WERI-Rb-1 (cell line): ENCODE measurements around the gene RACGAP1.

Experiments
- DNase-seq: peaks from one replicate; pipeline ENCODE4 v3.0.0-alpha.2; 2020
- H3K27ac ChIP-seq: fragments of 250-450 bp; sonication (Bioruptor Pico); 2 replicates; pipeline ENCODE4 v1.5.1; 2020; ENCODE audit warnings: mild to moderate bottlenecking, moderate library complexity
- H3K27me3 ChIP-seq: fragments of 250-450 bp; sonication (Bioruptor Pico); 2 replicates; pipeline ENCODE4 v1.5.1; 2021; ENCODE audit warnings: mild to moderate bottlenecking, low read depth, moderate library complexity; ENCODE audit not compliant: insufficient read depth, severe bottlenecking
- H3K36me3 ChIP-seq: fragments of 250-450 bp; sonication (Bioruptor Pico); 2 replicates; pipeline ENCODE4 v1.5.1; 2020; ENCODE audit warnings: mild to moderate bottlenecking, moderate library complexity
- H3K4me3 ChIP-seq: 2 replicates; pipeline ENCODE4 v1.5.1; 2011; ENCODE audit warnings: low read depth, mild to moderate bottlenecking, control low read depth, low read length
- H3K9me3 ChIP-seq: fragments of 250-450 bp; sonication (Bioruptor Pico); 2 replicates; pipeline ENCODE4 v1.5.1; 2021; ENCODE audit warnings: mild to moderate bottlenecking, moderate library complexity; ENCODE audit not compliant: severe bottlenecking
- TF ChIP-seq, protein P1 (sequence below): IDR thresholded peaks from 2 replicates; pipeline ENCODE4 v1.5.1; 2011; ENCODE audit warnings: low read depth, mild to moderate bottlenecking, control low read depth, inconsistent platforms, low read length

Gene RACGAP1

DNA sequence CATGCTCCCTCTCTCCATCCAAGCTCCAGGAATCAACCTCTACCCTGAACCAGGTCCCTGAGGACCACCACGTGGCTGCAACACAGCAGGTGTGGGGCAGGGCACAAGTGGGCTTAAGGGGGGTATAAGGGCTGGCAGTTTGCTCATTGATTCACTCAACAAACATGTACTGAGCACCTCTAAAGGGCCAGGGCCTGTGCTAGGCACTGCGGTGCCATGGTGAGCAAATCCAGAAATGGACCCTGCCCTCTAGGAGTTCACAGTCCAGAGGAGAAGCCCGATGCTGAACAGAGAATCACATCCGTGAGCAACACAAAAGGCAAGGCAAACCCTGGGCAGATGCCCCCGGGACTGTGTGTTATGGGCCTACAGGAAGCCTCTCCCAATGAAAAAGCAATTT, 81.2 kb downstream of the RACGAP1 start:
- Histone ChIP-seq H3K9me3 (no peaks in the 10 kb centered on the region), H3K36me3 (no peaks in the 10 kb centered on the region), H3K27me3 (no peaks in the 10 kb centered on the region), H3K4me3 (no peak overlapping the region), H3K27ac (no peak overlapping the region)
- TF ChIP-seq, protein P1, sequence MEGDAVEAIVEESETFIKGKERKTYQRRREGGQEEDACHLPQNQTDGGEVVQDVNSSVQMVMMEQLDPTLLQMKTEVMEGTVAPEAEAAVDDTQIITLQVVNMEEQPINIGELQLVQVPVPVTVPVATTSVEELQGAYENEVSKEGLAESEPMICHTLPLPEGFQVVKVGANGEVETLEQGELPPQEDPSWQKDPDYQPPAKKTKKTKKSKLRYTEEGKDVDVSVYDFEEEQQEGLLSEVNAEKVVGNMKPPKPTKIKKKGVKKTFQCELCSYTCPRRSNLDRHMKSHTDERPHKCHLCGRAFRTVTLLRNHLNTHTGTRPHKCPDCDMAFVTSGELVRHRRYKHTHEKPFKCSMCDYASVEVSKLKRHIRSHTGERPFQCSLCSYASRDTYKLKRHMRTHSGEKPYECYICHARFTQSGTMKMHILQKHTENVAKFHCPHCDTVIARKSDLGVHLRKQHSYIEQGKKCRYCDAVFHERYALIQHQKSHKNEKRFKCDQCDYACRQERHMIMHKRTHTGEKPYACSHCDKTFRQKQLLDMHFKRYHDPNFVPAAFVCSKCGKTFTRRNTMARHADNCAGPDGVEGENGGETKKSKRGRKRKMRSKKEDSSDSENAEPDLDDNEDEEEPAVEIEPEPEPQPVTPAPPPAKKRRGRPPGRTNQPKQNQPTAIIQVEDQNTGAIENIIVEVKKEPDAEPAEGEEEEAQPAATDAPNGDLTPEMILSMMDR: no peak
- no peak for DNase-seq

DNA sequence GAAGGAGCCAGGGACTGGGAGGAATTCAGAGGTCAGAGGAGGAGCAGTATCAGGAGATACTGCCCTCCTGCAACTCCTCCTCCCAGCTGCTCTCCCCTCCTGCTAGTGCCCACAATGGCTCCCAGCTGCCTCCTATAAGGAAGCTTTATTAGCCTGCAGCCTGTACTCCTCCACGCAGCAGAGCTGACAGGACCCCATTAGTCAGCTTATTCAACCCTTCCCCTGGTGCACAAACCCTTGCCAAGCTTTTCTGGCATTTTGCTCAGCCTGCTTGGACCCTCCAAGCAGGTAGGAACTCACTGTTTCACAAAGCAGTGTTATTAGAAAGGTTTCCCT, 81.7 kb downstream of the RACGAP1 start:
- no peak for DNase-seq
- Histone ChIP-seq H3K27me3 (no peaks in the 10 kb centered on the region), H3K9me3 (no peaks in the 10 kb centered on the region), H3K36me3 (no peaks in the 10 kb centered on the region), H3K4me3 (no peak overlapping the region), H3K27ac (no peak overlapping the region)
- TF ChIP-seq, protein P1: no peak

- H3K9me3 ChIP-seq: no peaks in the 10 kb centered on the region
- no peak overlapping the region for H3K27ac ChIP-seq
- H3K4me3 ChIP-seq: no peak overlapping the region
- no peak for DNase-seq
- no peaks in the 10 kb centered on the region for H3K27me3 ChIP-seq
- no peaks in the 10 kb centered on the region for H3K36me3 ChIP-seq
- TF ChIP-seq, protein P1: no peak
Measured at GRCh38 chr12:49942921-49943624, 82.2 kb downstream of the RACGAP1 start.

- no peak for DNase-seq
- Histone ChIP-seq H3K4me3 (no peak overlapping the region), H3K9me3 (no peaks in the 10 kb centered on the region), H3K36me3 (no peaks in the 10 kb centered on the region), H3K27me3 (no peaks in the 10 kb centered on the region), H3K27ac (no peak overlapping the region)
- TF ChIP-seq, protein P1: no peak
Measured at GRCh38 chr12:49942512-49942893, 82.8 kb downstream of the RACGAP1 start.

DNA sequence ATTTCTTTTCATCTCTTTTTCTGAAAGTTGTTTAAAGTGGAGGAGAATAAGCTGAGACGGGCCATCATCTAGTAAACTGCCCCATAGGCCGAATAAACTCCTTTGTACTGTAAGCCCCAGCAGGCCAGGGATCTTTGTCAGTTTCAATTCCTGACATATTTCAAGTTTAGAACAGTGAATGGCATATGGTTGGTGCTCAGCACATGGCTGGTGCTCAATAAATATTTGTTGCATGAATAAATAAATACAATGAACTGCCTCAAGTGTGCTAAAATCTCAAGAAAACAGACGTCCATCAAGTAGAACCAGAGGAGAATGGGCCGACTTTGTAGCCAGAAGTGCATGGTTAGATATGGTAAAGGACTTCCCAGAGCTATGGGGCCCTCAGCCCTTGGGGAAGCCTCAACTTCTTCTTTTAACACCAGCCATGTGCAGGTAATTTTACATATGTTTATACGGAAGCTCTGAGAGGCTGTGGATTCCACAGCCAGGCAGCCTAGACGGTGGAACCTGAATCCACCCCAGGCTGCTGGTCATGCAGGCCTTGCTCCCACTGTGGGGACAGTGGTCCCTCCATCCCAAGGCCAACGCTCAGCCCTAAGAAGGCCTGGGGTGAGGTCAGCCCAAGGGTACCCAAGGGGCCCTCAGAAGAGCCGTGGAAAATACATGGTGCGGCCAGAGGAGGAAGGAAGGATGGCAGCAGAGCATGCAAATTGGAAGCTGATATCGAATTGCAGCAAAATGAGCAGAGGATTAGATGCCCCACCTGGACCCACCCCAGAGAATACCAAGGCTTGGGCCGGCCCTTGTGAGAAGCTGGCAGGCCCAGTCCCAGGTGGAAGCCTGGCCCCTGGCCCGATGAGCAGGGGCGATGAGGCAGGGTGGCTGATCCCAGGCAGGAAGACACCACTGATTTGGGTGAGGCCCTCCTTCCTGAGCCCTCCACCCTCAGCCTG, 83.5 kb downstream of the RACGAP1 start:
- no peak for DNase-seq
- Histone ChIP-seq H3K27me3 (no peaks in the 10 kb centered on the region), H3K27ac (no peak overlapping the region), H3K4me3 (no peak overlapping the region), H3K36me3 (no peaks in the 10 kb centered on the region), H3K9me3 (no peaks in the 10 kb centered on the region)
- TF ChIP-seq, protein P1: no peak
